GM23248 (cell line): ENCODE measurements around the gene DDX17.

Experiments
- EZH2 ChIP-seq: fragments of 200-600 bp; sonication (generic); IDR thresholded peaks from 2 replicates; pipeline ENCODE4 v1.6.1; 2018; ENCODE audit warnings: antibody characterized with exemption, mild to moderate bottlenecking; ENCODE audit not compliant: insufficient read depth, poor library complexity, severe bottlenecking
- EZH2phosphoT487 ChIP-seq: fragments of 200-600 bp; sonication (generic); IDR thresholded peaks from 2 replicates; pipeline ENCODE4 v1.6.1; 2018; ENCODE audit warnings: antibody characterized with exemption, moderate library complexity, mild to moderate bottlenecking, low read depth; ENCODE audit not compliant: insufficient read depth

GRCh38 chr22:38519453-38520250, 13.5 kb upstream of the DDX17 start:
- no peak for TF ChIP-seq EZH2phosphoT487
- TF ChIP-seq EZH2, result no peak
